Kidney (tissue), 14 donors: ENCODE data around the gene MMRN1. TPM values are rescaled to one million over a fixed set of nuclear protein-coding genes. Genes with fewer than 3 reads are reported as not detected.

Source experiments
- DNase-seq, 5 donors: peaks; one replicate each; pipeline ENCODE4 v3.0.0-alpha.2; 2013 to 2020
- FAIRE-seq: peaks from 2 replicates; lab custom pipeline; 2012; peaks lifted over from hg19 to GRCh38; lab: Jason Lieb, UNC
- H3K27ac ChIP-seq, 2 donors: one replicate each; pipeline ENCODE4 v1.7.0; 2013; ENCODE audit warnings: low read depth in 2 of 2, low read length in 2 of 2, inconsistent platforms in 1 of 2
- H3K27me3 ChIP-seq: one replicate; pipeline ENCODE4 v1.7.1; 2013; ENCODE audit warnings: low read length, inconsistent platforms; ENCODE audit not compliant: control insufficient read depth, insufficient read depth
- H3K36me3 ChIP-seq, 3 donors: one replicate each; pipeline versions ENCODE4 v1.7.0 to v1.7.1; 2013; ENCODE audit warnings: low read length in 3 of 3, control low read depth in 1 of 3, inconsistent platforms in 1 of 3; ENCODE audit not compliant: insufficient read depth in 3 of 3, control insufficient read depth in 2 of 3
- H3K4me1 ChIP-seq, 3 donors: one replicate each; pipeline versions ENCODE4 v1.7.0 to v1.7.1; 2013; ENCODE audit warnings: low read length in 3 of 3, inconsistent platforms in 1 of 3, low read depth in 1 of 3; ENCODE audit not compliant: control insufficient read depth in 2 of 3, insufficient read depth in 2 of 3
- H3K4me3 ChIP-seq, 3 donors: one replicate each; pipeline versions ENCODE4 v1.7.0 to v1.8.1; 2013; ENCODE audit warnings: low read length in 3 of 3, control low read depth in 1 of 3, inconsistent platforms in 1 of 3
- H3K9ac ChIP-seq, 3 donors: one replicate each; pipeline versions ENCODE4 v1.7.0 to v1.7.1; 2013; ENCODE audit warnings: low read length in 3 of 3, control low read depth in 1 of 3, inconsistent platforms in 1 of 3
- H3K9me3 ChIP-seq, 3 donors: one replicate each; pipeline versions ENCODE4 v1.7.0 to v1.7.1; 2013; ENCODE audit warnings: low read length in 3 of 3, control low read depth in 1 of 3, inconsistent platforms in 1 of 3; ENCODE audit not compliant: control insufficient read depth in 2 of 3, insufficient read depth in 1 of 3
- intact Hi-C: fragments of 100-400 bp; cut with DNase I; formaldehyde crosslinking; loops from one replicate; pipeline ENCODE4 v1.11.1; 2022
- polyA plus RNA-seq: library from polyadenylated mRNA; stranded (reverse); fragments of 350-450 nt; fragmentation: Illumina TruSeq; extraction: RNeasy Lipid Tissue Mini Kit (QIAGEN cat#74804); gene quantifications from one replicate; pipeline ENCODE4 v1.2.3, GENCODE V29; 2014; ENCODE audit warnings: low read depth, low replicate concordance; ENCODE audit not compliant: insufficient read depth
- total RNA-seq: library from RNA; stranded (reverse); fragmentation: NEBNext Ultra II Directional; extraction: Animal tissue kit (Norgen Biotek cat#: 25700); gene quantifications from one replicate; pipeline ENCODE4 v1.2.1, GENCODE V29; 2021
- TF ChIP-seq, protein P1 (sequence below): IDR thresholded peaks from 3 replicates; pipeline ENCODE4 v1.5.1; 2012; ENCODE audit warnings: mild to moderate bottlenecking, moderate library complexity, borderline replicate concordance; ENCODE audit not compliant: insufficient read depth; ENCODE audit errors: extremely low read depth
- donor health status: control.
- donor health status: control.
- donor health status: control.
- donor health status: control.
- donor health status: control.
- donor health status: DM: yes; HTN: yes; CAD: no.
- donor health status: Normal renal cell carcinoma (clear cell type).

MMRN1 gene
- total and polyA plus RNA-seq, 2 donors from 2014 or later = 0.62 to 28.9 TPM

DNA sequence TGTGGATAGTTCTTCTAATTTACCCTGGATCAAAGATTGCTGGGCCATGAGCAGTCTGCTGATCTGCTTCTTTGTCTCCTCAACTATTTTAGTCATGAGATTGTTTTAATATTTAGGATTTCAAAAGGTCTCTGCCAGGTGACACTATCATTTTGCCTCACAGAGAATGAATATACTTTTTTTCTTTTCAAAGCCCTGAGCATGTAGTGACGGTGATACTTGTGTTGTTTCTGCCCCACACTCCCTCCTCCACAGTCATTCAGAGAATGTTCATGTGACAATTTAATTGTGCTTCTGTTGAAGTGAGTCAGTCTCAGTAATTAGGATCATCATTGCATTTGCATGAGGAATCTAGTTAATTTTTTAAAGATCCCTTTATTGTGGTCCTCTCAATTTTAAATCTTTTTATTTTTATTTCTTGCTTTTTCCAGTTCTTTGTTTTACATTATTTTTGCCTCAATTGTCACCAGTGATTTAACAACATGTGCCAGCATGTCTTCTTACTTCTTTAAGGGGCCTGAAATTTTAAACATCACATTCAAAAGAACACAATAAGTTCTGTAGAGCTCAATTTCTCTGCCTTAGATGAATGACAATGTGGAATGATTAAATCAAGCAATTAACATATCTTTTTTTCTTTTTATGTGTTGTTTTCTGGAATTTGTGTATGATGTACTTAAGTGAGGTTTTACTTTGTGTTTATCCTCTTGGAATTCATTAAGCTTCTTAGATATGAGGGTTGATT lies 12.3 kb downstream of the MMRN1 start:
- FAIRE-seq (no peak), DNase-seq (no peak)
- Histone ChIP-seq H3K27ac (no peak overlapping the region), H3K4me1 (no peaks in the 10 kb centered on the region), H3K36me3 (no peaks in the 10 kb centered on the region), H3K27me3 (no peaks in the 10 kb centered on the region), H3K4me3 (no peak overlapping the region), H3K9ac (no peak overlapping the region), H3K9me3 (no peaks in the 10 kb centered on the region)
- TF ChIP-seq, protein P1, sequence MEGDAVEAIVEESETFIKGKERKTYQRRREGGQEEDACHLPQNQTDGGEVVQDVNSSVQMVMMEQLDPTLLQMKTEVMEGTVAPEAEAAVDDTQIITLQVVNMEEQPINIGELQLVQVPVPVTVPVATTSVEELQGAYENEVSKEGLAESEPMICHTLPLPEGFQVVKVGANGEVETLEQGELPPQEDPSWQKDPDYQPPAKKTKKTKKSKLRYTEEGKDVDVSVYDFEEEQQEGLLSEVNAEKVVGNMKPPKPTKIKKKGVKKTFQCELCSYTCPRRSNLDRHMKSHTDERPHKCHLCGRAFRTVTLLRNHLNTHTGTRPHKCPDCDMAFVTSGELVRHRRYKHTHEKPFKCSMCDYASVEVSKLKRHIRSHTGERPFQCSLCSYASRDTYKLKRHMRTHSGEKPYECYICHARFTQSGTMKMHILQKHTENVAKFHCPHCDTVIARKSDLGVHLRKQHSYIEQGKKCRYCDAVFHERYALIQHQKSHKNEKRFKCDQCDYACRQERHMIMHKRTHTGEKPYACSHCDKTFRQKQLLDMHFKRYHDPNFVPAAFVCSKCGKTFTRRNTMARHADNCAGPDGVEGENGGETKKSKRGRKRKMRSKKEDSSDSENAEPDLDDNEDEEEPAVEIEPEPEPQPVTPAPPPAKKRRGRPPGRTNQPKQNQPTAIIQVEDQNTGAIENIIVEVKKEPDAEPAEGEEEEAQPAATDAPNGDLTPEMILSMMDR = no peak
- intact Hi-C loops = no loop called here

DNA sequence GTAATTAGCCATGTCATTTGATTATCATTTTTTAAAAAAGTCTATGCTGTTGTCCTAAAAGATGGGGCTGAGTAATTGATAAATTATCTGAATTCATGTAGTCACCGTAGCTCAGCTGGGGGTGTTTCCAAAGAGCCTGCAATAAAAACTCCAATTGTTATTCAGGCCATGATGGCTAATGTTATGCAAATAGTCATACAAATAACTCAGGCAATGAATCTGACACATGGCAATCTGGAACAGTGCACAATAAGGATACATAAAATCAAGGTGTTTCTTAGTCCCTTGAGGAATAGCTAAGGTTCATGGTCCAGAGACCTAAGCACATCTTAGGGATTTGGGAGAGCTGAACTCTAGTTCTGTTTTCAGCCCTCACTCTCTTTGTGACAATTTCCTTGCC lies 15.2 kb downstream of the MMRN1 start:
- intact Hi-C loops = no loop called here
- no peak for DNase-seq
- H3K9me3 ChIP-seq = no peaks in the 10 kb centered on the region
- no peak overlapping the region for H3K4me3 ChIP-seq
- H3K36me3 ChIP-seq = no peaks in the 10 kb centered on the region
- FAIRE-seq = no peak
- H3K27ac ChIP-seq = no peak overlapping the region
- TF ChIP-seq, protein P1 = no peak
- H3K27me3 ChIP-seq = no peaks in the 10 kb centered on the region
- no peaks in the 10 kb centered on the region for H3K4me1 ChIP-seq
- no peak overlapping the region for H3K9ac ChIP-seq

DNA sequence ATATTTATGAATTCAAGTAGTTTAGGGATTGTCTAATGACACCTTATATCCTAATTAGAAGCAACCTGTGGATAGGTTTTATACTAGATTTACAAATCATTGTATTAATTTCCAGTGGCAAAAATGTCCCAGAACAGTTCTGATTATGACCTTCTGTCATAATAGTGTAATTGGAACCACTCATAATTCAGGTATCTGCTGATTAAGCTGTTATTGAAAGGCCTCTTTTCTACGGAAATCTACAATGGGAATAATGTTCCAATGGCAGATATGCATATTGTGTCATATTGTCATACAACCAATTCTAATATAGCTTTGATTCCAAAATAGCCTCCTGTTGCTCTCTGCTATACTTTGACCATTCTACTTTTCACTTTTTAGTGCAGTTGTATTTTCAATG lies 19.0 kb downstream of the MMRN1 start:
- H3K4me3 ChIP-seq = no peak overlapping the region
- no peaks in the 10 kb centered on the region for H3K27me3 ChIP-seq
- intact Hi-C loops = no loop called here

More for the DNA sequence above, 19.0 kb downstream of the MMRN1 start:
- no peak overlapping the region for H3K9ac ChIP-seq
- H3K9me3 ChIP-seq = no peaks in the 10 kb centered on the region
- no peaks in the 10 kb centered on the region for H3K4me1 ChIP-seq
- H3K36me3 ChIP-seq = no peaks in the 10 kb centered on the region
- FAIRE-seq (no peak), DNase-seq (no peak)
- TF ChIP-seq, protein P1 = no peak
- no peak overlapping the region for H3K27ac ChIP-seq
